HS-5 (cell line): Measurements from ENCODE around the gene TSPAN9.

Experiments used
- DNase-seq: peaks from one replicate; pipeline ENCODE4 v3.0.0-alpha.2; 2012; ENCODE audit warnings: low read depth

Gene TSPAN9

GRCh38 chr12:3296409-3296701, 219.2 kb downstream of the TSPAN9 start:
- DNase-seq = no peak

- DNase-seq = no peak
Measured at GRCh38 chr12:3298603-3299002, 221.4 kb downstream of the TSPAN9 start.

GRCh38 chr12:3299929-3300832, 223.0 kb downstream of the TSPAN9 start:
- DNase-seq = peak; percentile 97

- no peak for DNase-seq
Measured at GRCh38 chr12:3300833-3301401, 223.7 kb downstream of the TSPAN9 start.

GRCh38 chr12:3302401-3303041, 225.3 kb downstream of the TSPAN9 start:
- DNase-seq = no peak

GRCh38 chr12:3303410-3304136, 226.4 kb downstream of the TSPAN9 start:
- no peak for DNase-seq

GRCh38 chr12:3304436-3305165, 227.4 kb downstream of the TSPAN9 start:
- peak; percentile 30 for DNase-seq

- no peak for DNase-seq
Measured at GRCh38 chr12:3305464-3305863, 228.3 kb downstream of the TSPAN9 start.

GRCh38 chr12:3305904-3306619, 228.9 kb downstream of the TSPAN9 start:
- DNase-seq = no peak

GRCh38 chr12:3307389-3307788, 230.2 kb downstream of the TSPAN9 start:
- DNase-seq = no peak

- no peak for DNase-seq
Measured at GRCh38 chr12:3308063-3308462, 230.9 kb downstream of the TSPAN9 start.

GRCh38 chr12:3308609-3309008, 231.4 kb downstream of the TSPAN9 start:
- no peak for DNase-seq

- no peak for DNase-seq
Measured at GRCh38 chr12:3309805-3310204, 232.6 kb downstream of the TSPAN9 start.

GRCh38 chr12:3310271-3311026, 233.3 kb downstream of the TSPAN9 start:
- DNase-seq = no peak

GRCh38 chr12:3311027-3311402, 233.8 kb downstream of the TSPAN9 start:
- DNase-seq = no peak

GRCh38 chr12:3311491-3312103, 234.4 kb downstream of the TSPAN9 start:
- DNase-seq = no peak

- DNase-seq = peak; percentile 63
Measured at GRCh38 chr12:3313066-3313465, 235.9 kb downstream of the TSPAN9 start.

- DNase-seq = no peak
Measured at GRCh38 chr12:3313675-3314663, 236.8 kb downstream of the TSPAN9 start.

- no peak for DNase-seq
Measured at GRCh38 chr12:3315201-3315661, 238.1 kb downstream of the TSPAN9 start.
